PC-3 (cell line): ENCODE results near the gene ARHGEF26. TPM values are rescaled to one million over a fixed set of nuclear protein-coding genes. Genes with fewer than 3 reads are reported as not detected.

ENCODE experiments used
- ATAC-seq: fragments of 200-7000 bp; cut with Tn5 transposase; 2 replicates; pipeline ENCODE4 v1.9.1; 2020; ENCODE audit warnings: mild to moderate bottlenecking, moderate library complexity
- BruUV-seq: library from RNA; stranded (reverse); fragments of 400-500 nt; replicated peaks from 2 replicates; lab custom pipeline; 2021; lab: Mats Ljungman, UMichigan
- CTCF ChIA-PET: fragments of 300-600 bp; sonication (Branson Sonifier 250); formaldehyde crosslinking; loops from one replicate; lab custom pipeline; 2022; ENCODE audit warnings: antibody characterized with exemption; lab: Charles Lee
- POLR2A ChIA-PET: fragments of 300-600 bp; sonication (Branson Sonifier 250); formaldehyde crosslinking; loops from one replicate; lab custom pipeline; 2022; ENCODE audit warnings: antibody characterized with exemption; ENCODE audit not compliant: unreplicated experiment; lab: Charles Lee
- DNase-seq: peaks from one replicate; pipeline ENCODE4 v3.0.0-alpha.2; 2015
- H2AFZ ChIP-seq: fragments of 300-600 bp; sonication (generic); 2 replicates; pipeline ENCODE4 v1.6.0; 2016; ENCODE audit warnings: antibody characterized with exemption, low read length
- H3F3A ChIP-seq: fragments of 300-600 bp; sonication (generic); one replicate; pipeline ENCODE4 v1.6.0; 2017; ENCODE audit warnings: antibody characterized with exemption, low read length, control low read depth, mild to moderate bottlenecking; ENCODE audit not compliant: unreplicated experiment
- H3K27ac ChIP-seq: fragments of 300-600 bp; sonication (generic); 2 replicates; pipeline ENCODE4 v1.5.1; 2016; ENCODE audit warnings: mild to moderate bottlenecking, low read length
- H3K27me3 ChIP-seq: fragments of 300-600 bp; sonication (generic); 2 replicates; pipeline ENCODE4 v1.6.1; 2016; ENCODE audit warnings: low read length, mixed read lengths
- H3K36me3 ChIP-seq: fragments of 300-600 bp; sonication (generic); 2 replicates; pipeline ENCODE4 v1.6.1; 2016; ENCODE audit warnings: low read depth, mixed run types, low read length, mixed read lengths
- H3K4me1 ChIP-seq: fragments of 300-600 bp; sonication (generic); 2 replicates; pipeline ENCODE4 v1.5.1; 2016; ENCODE audit warnings: low read length; ENCODE audit not compliant: insufficient read depth
- H3K4me2 ChIP-seq: fragments of 300-600 bp; sonication (generic); 2 replicates; pipeline ENCODE4 v1.6.0; 2016; ENCODE audit warnings: low read length
- H3K4me3 ChIP-seq: fragments of 300-600 bp; sonication (generic); 2 replicates; pipeline ENCODE4 v1.5.1; 2016; ENCODE audit warnings: mild to moderate bottlenecking, low read length, mixed read lengths
- H3K79me2 ChIP-seq: fragments of 300-600 bp; sonication (generic); 2 replicates; pipeline ENCODE4 v1.6.1; 2017; ENCODE audit warnings: low read length, mixed read lengths
- H3K9ac ChIP-seq: fragments of 300-600 bp; sonication (generic); 2 replicates; pipeline ENCODE4 v1.6.0; 2016; ENCODE audit warnings: mild to moderate bottlenecking, low read length
- H3K9me2 ChIP-seq: fragments of 300-600 bp; sonication (generic); replicated peaks from 2 replicates; pipeline ENCODE4 v1.6.1; 2016; ENCODE audit warnings: mixed run types, low read length, mixed read lengths
- H3K9me3 ChIP-seq: fragments of 300-600 bp; sonication (generic); 2 replicates; pipeline ENCODE4 v1.6.1; 2016; ENCODE audit warnings: low read length, mixed read lengths
- H4K20me1 ChIP-seq: fragments of 300-600 bp; sonication (generic); 2 replicates; pipeline ENCODE4 v1.6.1; 2016; ENCODE audit warnings: low read length, mixed read lengths
- EZH2 ChIP-seq: fragments of 300-600 bp; sonication (generic); IDR thresholded peaks from one replicate; pipeline ENCODE4 v1.6.1; 2017; ENCODE audit warnings: antibody characterized with exemption, mild to moderate bottlenecking, low read length; ENCODE audit not compliant: unreplicated experiment
- EZH2phosphoT487 ChIP-seq: fragments of 300-600 bp; sonication (generic); IDR thresholded peaks from 2 replicates; pipeline ENCODE4 v1.6.1; 2018; ENCODE audit warnings: mild to moderate bottlenecking, antibody characterized with exemption, low read length, borderline replicate concordance
- intact Hi-C: fragments of 100-400 bp; cut with micrococcal nuclease; formaldehyde crosslinking; loops from 2 replicates; pipeline ENCODE4 v1.9.0; 2023
- total RNA-seq: library from RNA; depleted of rRNA; stranded (reverse); fragments of >200 nt; gene quantifications from 2 replicates; pipeline ENCODE4 v1.2.3, GENCODE V29; 2014
- TF ChIP-seq, protein P1 (sequence below): fragments of 300-600 bp; sonication (generic); conservative IDR thresholded peaks from 2 replicates; pipeline ENCODE4 v1.5.1; 2017; ENCODE audit warnings: antibody characterized with exemption, low read depth, mild to moderate bottlenecking, low read length

Gene ARHGEF26
- total RNA-seq, 1 experiment from 2014 or later: 5.0 TPM

DNA sequence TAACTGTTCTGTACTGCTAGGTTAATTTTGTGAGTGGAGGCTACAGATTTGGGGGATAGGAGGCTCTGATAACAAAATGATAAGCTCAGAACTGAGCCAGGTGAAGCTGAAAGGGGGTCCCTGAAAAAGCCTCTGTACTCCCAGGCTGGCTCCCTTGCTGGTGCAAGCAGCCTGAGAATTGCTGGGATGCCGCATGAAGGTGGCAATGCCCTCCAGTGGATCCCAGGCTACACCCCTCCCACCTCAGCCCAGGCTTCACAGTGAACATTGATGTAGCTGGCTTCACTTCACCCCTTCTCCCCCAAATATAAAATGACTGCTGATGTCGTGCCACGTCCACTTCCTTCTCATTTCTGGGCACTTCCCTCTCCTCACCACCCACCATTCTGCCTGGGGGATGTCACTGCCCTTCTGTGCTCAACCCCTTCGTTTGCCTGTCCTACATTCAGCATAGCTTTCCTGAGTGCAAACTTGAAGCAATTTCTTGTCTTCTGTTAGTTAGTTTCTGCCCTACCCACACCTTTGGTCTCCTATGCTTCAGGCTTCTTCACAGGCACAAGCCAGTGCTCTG is 9.7 kb upstream of the ARHGEF26 start:
- Histone ChIP-seq H3K4me2 (no peak overlapping the region), H3K4me3 (no peak overlapping the region), H3K9me2 (no peaks in the 10 kb centered on the region), H3K27me3 (no peaks in the 10 kb centered on the region), H3K36me3 (no peaks in the 10 kb centered on the region), H3F3A (no peaks in the 10 kb centered on the region), H2AFZ (no peak overlapping the region), H3K79me2 (no peaks in the 10 kb centered on the region), H3K4me1 (no peaks in the 10 kb centered on the region), H4K20me1 (no peaks in the 10 kb centered on the region), H3K9ac (no peak overlapping the region), H3K9me3 (no peaks in the 10 kb centered on the region), H3K27ac (no peak overlapping the region)
- ATAC-seq (no peak), DNase-seq (no peak)
- intact Hi-C loops: no loop called here
- ChIA-PET CTCF (no interaction called here), POLR2A (no interaction called here)
- BruUV-seq: no TSS peak
- TF ChIP-seq, protein P1, sequence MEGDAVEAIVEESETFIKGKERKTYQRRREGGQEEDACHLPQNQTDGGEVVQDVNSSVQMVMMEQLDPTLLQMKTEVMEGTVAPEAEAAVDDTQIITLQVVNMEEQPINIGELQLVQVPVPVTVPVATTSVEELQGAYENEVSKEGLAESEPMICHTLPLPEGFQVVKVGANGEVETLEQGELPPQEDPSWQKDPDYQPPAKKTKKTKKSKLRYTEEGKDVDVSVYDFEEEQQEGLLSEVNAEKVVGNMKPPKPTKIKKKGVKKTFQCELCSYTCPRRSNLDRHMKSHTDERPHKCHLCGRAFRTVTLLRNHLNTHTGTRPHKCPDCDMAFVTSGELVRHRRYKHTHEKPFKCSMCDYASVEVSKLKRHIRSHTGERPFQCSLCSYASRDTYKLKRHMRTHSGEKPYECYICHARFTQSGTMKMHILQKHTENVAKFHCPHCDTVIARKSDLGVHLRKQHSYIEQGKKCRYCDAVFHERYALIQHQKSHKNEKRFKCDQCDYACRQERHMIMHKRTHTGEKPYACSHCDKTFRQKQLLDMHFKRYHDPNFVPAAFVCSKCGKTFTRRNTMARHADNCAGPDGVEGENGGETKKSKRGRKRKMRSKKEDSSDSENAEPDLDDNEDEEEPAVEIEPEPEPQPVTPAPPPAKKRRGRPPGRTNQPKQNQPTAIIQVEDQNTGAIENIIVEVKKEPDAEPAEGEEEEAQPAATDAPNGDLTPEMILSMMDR: no peak
- no peak for TF ChIP-seq EZH2phosphoT487
- TF ChIP-seq EZH2: no peak

GRCh38 chr3:154112146-154112852 is 8.9 kb upstream of the ARHGEF26 start:
- H3K36me3 ChIP-seq: no peaks in the 10 kb centered on the region
- intact Hi-C loops: no loop called here
- BruUV-seq: no TSS peak
- no peak overlapping the region for H2AFZ ChIP-seq
- no peak overlapping the region for H3K27ac ChIP-seq
- H3K9me3 ChIP-seq: no peaks in the 10 kb centered on the region
- H3K4me3 ChIP-seq: no peak overlapping the region
- TF ChIP-seq EZH2phosphoT487: no peak
- TF ChIP-seq EZH2: no peak
- TF ChIP-seq, protein P1: no peak
- no peaks in the 10 kb centered on the region for H3K27me3 ChIP-seq
- ATAC-seq (no peak; the same call in 1 of the 2 replicates), DNase-seq (no peak)
- CTCF ChIA-PET: interaction anchor here (0.6 kb wide), 1 partner anchor 140 kb away, joined by 3 read pairs; no protein-coding TSS in a partner anchor
- no peak overlapping the region for H3K4me2 ChIP-seq
- no peaks in the 10 kb centered on the region for H4K20me1 ChIP-seq
- POLR2A ChIA-PET: no interaction called here
- no peaks in the 10 kb centered on the region for H3F3A ChIP-seq
- H3K9ac ChIP-seq: no peak overlapping the region
- H3K9me2 ChIP-seq: no peaks in the 10 kb centered on the region
- H3K79me2 ChIP-seq: no peaks in the 10 kb centered on the region
- H3K4me1 ChIP-seq: no peaks in the 10 kb centered on the region

- no peak overlapping the region for H3K9ac ChIP-seq
- H3K4me2 ChIP-seq: no peak overlapping the region
- H3K4me3 ChIP-seq: no peak overlapping the region
- intact Hi-C loops: no loop called here
- H3F3A ChIP-seq: no peaks in the 10 kb centered on the region
- H3K9me3 ChIP-seq: no peaks in the 10 kb centered on the region
- POLR2A ChIA-PET: no interaction called here
- TF ChIP-seq EZH2phosphoT487 (no peak), EZH2 (no peak)
- TF ChIP-seq, protein P1: no peak
- no peaks in the 10 kb centered on the region for H4K20me1 ChIP-seq
- H3K79me2 ChIP-seq: no peaks in the 10 kb centered on the region
- DNase-seq (no peak), ATAC-seq (no peak)
- H2AFZ ChIP-seq: no peak overlapping the region
- no peaks in the 10 kb centered on the region for H3K4me1 ChIP-seq
- BruUV-seq: no TSS peak
- no peaks in the 10 kb centered on the region for H3K36me3 ChIP-seq
- no peaks in the 10 kb centered on the region for H3K9me2 ChIP-seq
- no peak overlapping the region for H3K27ac ChIP-seq
- no peaks in the 10 kb centered on the region for H3K27me3 ChIP-seq
- CTCF ChIA-PET: no interaction called here
These were observed 7.6 kb upstream of the ARHGEF26 start for GRCh38 chr3:154113609-154114008.
